ENCODE measurements around the gene ZMYND8.

- no peak for TF ChIP-seq EZH2 (IDR thresholded peaks at IDR 0.05; ENCODE audit: low read length, missing control alignments)
- TF ChIP-seq, protein P1, sequence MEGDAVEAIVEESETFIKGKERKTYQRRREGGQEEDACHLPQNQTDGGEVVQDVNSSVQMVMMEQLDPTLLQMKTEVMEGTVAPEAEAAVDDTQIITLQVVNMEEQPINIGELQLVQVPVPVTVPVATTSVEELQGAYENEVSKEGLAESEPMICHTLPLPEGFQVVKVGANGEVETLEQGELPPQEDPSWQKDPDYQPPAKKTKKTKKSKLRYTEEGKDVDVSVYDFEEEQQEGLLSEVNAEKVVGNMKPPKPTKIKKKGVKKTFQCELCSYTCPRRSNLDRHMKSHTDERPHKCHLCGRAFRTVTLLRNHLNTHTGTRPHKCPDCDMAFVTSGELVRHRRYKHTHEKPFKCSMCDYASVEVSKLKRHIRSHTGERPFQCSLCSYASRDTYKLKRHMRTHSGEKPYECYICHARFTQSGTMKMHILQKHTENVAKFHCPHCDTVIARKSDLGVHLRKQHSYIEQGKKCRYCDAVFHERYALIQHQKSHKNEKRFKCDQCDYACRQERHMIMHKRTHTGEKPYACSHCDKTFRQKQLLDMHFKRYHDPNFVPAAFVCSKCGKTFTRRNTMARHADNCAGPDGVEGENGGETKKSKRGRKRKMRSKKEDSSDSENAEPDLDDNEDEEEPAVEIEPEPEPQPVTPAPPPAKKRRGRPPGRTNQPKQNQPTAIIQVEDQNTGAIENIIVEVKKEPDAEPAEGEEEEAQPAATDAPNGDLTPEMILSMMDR (conservative IDR thresholded peaks at IDR 0.05 in 1 of 2, IDR thresholded peaks at IDR 0.05 in 1 of 2; ENCODE audit: low read depth in 1 of 2, low read length in 2 of 2) = no peak
Observed at GRCh38 chr20:47257771-47258170, 98.7 kb downstream of the ZMYND8 start.
